GOT3 (cell line): Measurements from ENCODE around the gene STRBP.
"Not testable (repeated sequence)": the region's sequence is repeated elsewhere in the genome, so short reads cannot be mapped to it uniquely, and the experiment has no call there.

ENCODE experiments used
- DNase-seq: peaks from one replicate; lab custom pipeline; 2025; ENCODE audit warnings: mixed read lengths; lab: John Stamatoyannopoulos, UW

The STRBP gene

GRCh38 chr9:123249162-123249561 is 19.2 kb downstream of the STRBP start:
- DNase-seq = not testable (repeated sequence)

GRCh38 chr9:123248630-123249029 is 19.8 kb downstream of the STRBP start:
- no peak for DNase-seq

GRCh38 chr9:123246534-123246933 is 21.9 kb downstream of the STRBP start:
- no peak for DNase-seq

GRCh38 chr9:123239726-123240125 is 28.7 kb downstream of the STRBP start:
- DNase-seq = no peak

GRCh38 chr9:123238365-123238764 is 30.0 kb downstream of the STRBP start:
- no peak for DNase-seq

GRCh38 chr9:123237220-123237619 is 31.2 kb downstream of the STRBP start:
- no peak for DNase-seq

GRCh38 chr9:123235448-123235847 is 32.9 kb downstream of the STRBP start:
- no peak for DNase-seq

GRCh38 chr9:123234853-123235252 is 33.5 kb downstream of the STRBP start:
- DNase-seq = no peak

- no peak for DNase-seq
These were observed 36.1 kb downstream of the STRBP start for GRCh38 chr9:123232332-123232731.

- DNase-seq = no peak
These were observed 37.0 kb downstream of the STRBP start for GRCh38 chr9:123231421-123231820.

- DNase-seq = no peak
These were observed 39.4 kb downstream of the STRBP start for GRCh38 chr9:123228967-123229366.

- DNase-seq = no peak
These were observed 42.4 kb downstream of the STRBP start for GRCh38 chr9:123225995-123226394.

GRCh38 chr9:123225374-123225813 is 43.0 kb downstream of the STRBP start:
- DNase-seq = no peak

- no peak for DNase-seq
These were observed 48.3 kb downstream of the STRBP start for GRCh38 chr9:123220127-123220526.

- DNase-seq = no peak
These were observed 49.6 kb downstream of the STRBP start for GRCh38 chr9:123218831-123219230.

- no peak for DNase-seq
These were observed 51.2 kb downstream of the STRBP start for GRCh38 chr9:123217128-123217654.

- no peak for DNase-seq
These were observed 52.1 kb downstream of the STRBP start for GRCh38 chr9:123216251-123216797.

- no peak for DNase-seq
These were observed 57.3 kb downstream of the STRBP start for GRCh38 chr9:123211081-123211480.

GRCh38 chr9:123208626-123209174 is 59.7 kb downstream of the STRBP start:
- no peak for DNase-seq

GRCh38 chr9:123206065-123206464 is 62.3 kb downstream of the STRBP start:
- DNase-seq = no peak

GRCh38 chr9:123201083-123201482 is 67.3 kb downstream of the STRBP start:
- no peak for DNase-seq

GRCh38 chr9:123200469-123200868 is 67.9 kb downstream of the STRBP start:
- not testable (repeated sequence) for DNase-seq

- DNase-seq = no peak
These were observed 72.3 kb downstream of the STRBP start for GRCh38 chr9:123196124-123196523.

- no peak for DNase-seq
These were observed 74.4 kb downstream of the STRBP start for GRCh38 chr9:123194023-123194422.
